Osteoblast (primary cell): ENCODE measurements around the gene SPACA7. TPM values are rescaled to one million over a fixed set of nuclear protein-coding genes. Genes with fewer than 3 reads are reported as not detected.

Experiments used
- DNase-seq: peaks from one replicate; pipeline ENCODE4 v3.0.0; 2011; ENCODE audit warnings: low spot score, mixed read lengths; ENCODE audit not compliant: insufficient read length; ENCODE audit errors: missing footprints
- H2AFZ ChIP-seq: 2 replicates; pipeline ENCODE4 v1.6.0; 2011; ENCODE audit warnings: mild to moderate bottlenecking, low read length
- H3K27ac ChIP-seq: 2 replicates; pipeline ENCODE4 v1.5.1; 2011; ENCODE audit warnings: mild to moderate bottlenecking, low read depth, low read length, moderate library complexity
- H3K27me3 ChIP-seq: 2 replicates; pipeline ENCODE4 v1.6.0; 2012; ENCODE audit warnings: mild to moderate bottlenecking, control low read depth, inconsistent platforms, low read length, moderate library complexity; ENCODE audit not compliant: insufficient read depth
- H3K36me3 ChIP-seq: 2 replicates; pipeline ENCODE4 v1.5.1; 2011; ENCODE audit warnings: mild to moderate bottlenecking, low read length, control low read depth, moderate library complexity; ENCODE audit not compliant: insufficient read depth
- H3K4me1 ChIP-seq: 2 replicates; pipeline ENCODE4 v1.5.1; 2011; ENCODE audit warnings: mild to moderate bottlenecking, low read length, control low read depth, moderate library complexity; ENCODE audit not compliant: insufficient read depth
- H3K4me2 ChIP-seq: 2 replicates; pipeline ENCODE4 v1.6.0; 2011; ENCODE audit warnings: mild to moderate bottlenecking, low read length; ENCODE audit not compliant: insufficient read depth
- H3K4me3 ChIP-seq: fragments of 200-600 bp; sonication (generic); 3 replicates; pipeline ENCODE4 v1.5.1; 2012; ENCODE audit warnings: mild to moderate bottlenecking, low read length, inconsistent platforms; ENCODE audit not compliant: insufficient read depth
- H3K79me2 ChIP-seq: 2 replicates; pipeline ENCODE4 v1.6.0; 2012; ENCODE audit warnings: mild to moderate bottlenecking, low read length, control low read depth, inconsistent platforms; ENCODE audit not compliant: insufficient read depth
- H3K9me3 ChIP-seq: 2 replicates; pipeline ENCODE4 v1.5.1; 2011; ENCODE audit warnings: low read depth, low read length, control low read depth
- H4K20me1 ChIP-seq: 2 replicates; pipeline ENCODE4 v1.6.0; 2012; ENCODE audit warnings: mild to moderate bottlenecking, low read length, control low read depth; ENCODE audit not compliant: insufficient read depth
- CTCF ChIP-seq: IDR thresholded peaks from 2 replicates; pipeline ENCODE4 v1.5.1; 2011; ENCODE audit warnings: mild to moderate bottlenecking, low read depth, low read length, moderate library complexity; ENCODE audit errors: extremely low read depth
- total RNA-seq: library from RNA; depleted of rRNA; stranded (reverse); fragments of >200 nt; gene quantifications from 2 replicates; pipeline ENCODE4 v1.2.3, GENCODE V29; 2012

SPACA7 gene
- total RNA-seq, 1 donor: not detected

DNA sequence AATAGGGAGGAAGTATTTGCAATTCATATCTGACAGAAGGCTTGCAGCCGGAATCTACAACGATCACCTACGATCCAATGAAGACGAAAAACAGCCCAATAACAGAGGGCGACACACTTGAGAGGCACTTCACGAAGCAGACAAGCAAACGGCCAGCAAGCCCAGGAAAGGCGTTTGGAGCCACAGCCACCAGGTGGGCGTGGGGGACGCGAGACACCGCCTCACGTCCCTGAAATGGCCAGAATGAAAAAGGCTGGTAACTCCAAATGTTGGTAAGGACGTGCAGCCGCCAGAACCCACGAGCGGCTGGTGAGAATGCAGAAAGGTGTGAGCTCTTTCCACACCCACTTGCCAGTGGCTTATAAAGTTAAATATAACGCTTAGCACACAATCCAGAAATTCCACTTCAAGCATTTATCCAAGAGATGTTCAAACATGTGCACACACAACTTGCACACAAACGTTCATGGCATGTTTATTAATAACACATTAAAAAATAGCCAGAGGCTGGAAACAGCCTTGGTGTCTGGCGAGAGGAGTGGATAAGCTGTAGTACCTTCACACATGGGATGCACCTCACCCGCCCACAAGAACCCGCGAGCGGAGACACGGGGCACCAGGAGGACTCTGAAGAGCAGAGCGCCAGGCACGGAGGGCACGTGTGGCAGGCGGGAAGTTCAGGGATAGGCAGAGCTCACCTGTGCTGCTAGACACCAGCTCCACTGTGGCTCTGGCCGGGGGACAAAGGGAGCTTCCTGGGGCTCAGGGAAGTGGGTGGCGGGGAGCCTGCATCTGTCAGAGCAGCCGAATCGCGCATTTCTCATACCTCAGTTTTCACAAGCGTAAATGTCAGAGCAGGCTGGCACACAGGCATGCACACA lies 89.3 kb downstream of the SPACA7 start:
- no peak overlapping the region for H2AFZ ChIP-seq
- H3K36me3 ChIP-seq: no peaks in the 10 kb centered on the region
- TF ChIP-seq CTCF: no peak
- no peaks in the 10 kb centered on the region for H4K20me1 ChIP-seq
- H3K27ac ChIP-seq: no peak overlapping the region
- H3K4me2 ChIP-seq: no peak overlapping the region
- H3K79me2 ChIP-seq: no peaks in the 10 kb centered on the region
- no peaks in the 10 kb centered on the region for H3K4me1 ChIP-seq
- no peak for DNase-seq
- no peaks in the 10 kb centered on the region for H3K9me3 ChIP-seq
- no peaks in the 10 kb centered on the region for H3K27me3 ChIP-seq
- H3K4me3 ChIP-seq: no peak overlapping the region

GRCh38 chr13:112466132-112467058 lies 90.2 kb downstream of the SPACA7 start:
- Histone ChIP-seq H3K36me3 (no peaks in the 10 kb centered on the region), H3K4me1 (no peaks in the 10 kb centered on the region), H3K4me2 (no peak overlapping the region), H3K4me3 (no peak overlapping the region), H2AFZ (no peak overlapping the region), H3K27ac (no peak overlapping the region), H3K27me3 (no peaks in the 10 kb centered on the region), H3K9me3 (no peaks in the 10 kb centered on the region), H3K79me2 (no peaks in the 10 kb centered on the region), H4K20me1 (no peaks in the 10 kb centered on the region)
- no peak for TF ChIP-seq CTCF
- DNase-seq: no peak

DNA sequence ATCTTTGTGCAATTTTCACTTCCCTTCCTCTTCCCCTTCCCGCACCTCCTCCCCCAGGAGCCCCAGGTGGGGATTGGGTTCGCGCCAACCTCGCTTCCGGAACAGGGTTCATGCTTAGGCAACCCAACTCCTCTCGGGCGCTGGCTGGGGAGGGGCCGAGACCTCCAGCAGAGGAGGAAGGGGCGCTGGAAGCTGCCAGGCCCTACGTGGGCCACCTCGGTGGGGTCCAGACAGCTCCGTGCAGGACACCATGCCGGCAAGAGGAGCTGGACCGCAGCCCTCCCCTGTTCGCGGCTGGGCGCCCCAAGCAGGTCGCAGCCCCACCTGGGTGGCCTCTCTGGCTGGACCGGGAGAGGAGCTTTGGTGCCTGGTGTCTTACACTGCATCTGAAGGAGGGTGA lies 91.1 kb downstream of the SPACA7 start:
- H3K4me1 ChIP-seq: no peaks in the 10 kb centered on the region
- H3K27ac ChIP-seq: no peak overlapping the region
- no peaks in the 10 kb centered on the region for H3K27me3 ChIP-seq

More for the DNA sequence above, 91.1 kb downstream of the SPACA7 start:
- TF ChIP-seq CTCF: no peak
- no peak overlapping the region for H3K4me2 ChIP-seq
- H3K9me3 ChIP-seq: no peaks in the 10 kb centered on the region
- H3K79me2 ChIP-seq: no peaks in the 10 kb centered on the region
- H4K20me1 ChIP-seq: no peaks in the 10 kb centered on the region
- DNase-seq: no peak
- H2AFZ ChIP-seq: no peak overlapping the region
- H3K4me3 ChIP-seq: no peak overlapping the region
- H3K36me3 ChIP-seq: no peaks in the 10 kb centered on the region
